22Rv1 (cell line): ENCODE measurements around the gene PAEP.

Experiments used
- ZFX ChIP-seq: fragments of 450-650 bp; IDR thresholded peaks from 2 replicates; pipeline ENCODE4 v1.6.1; 2017; ENCODE audit warnings: antibody characterized with exemption, borderline replicate concordance
- TF ChIP-seq, protein P1 (sequence below): fragments of 450-650 bp; IDR thresholded peaks from 2 replicates; pipeline ENCODE4 v1.5.1; 2017; ENCODE audit warnings: mild to moderate bottlenecking

DNA sequence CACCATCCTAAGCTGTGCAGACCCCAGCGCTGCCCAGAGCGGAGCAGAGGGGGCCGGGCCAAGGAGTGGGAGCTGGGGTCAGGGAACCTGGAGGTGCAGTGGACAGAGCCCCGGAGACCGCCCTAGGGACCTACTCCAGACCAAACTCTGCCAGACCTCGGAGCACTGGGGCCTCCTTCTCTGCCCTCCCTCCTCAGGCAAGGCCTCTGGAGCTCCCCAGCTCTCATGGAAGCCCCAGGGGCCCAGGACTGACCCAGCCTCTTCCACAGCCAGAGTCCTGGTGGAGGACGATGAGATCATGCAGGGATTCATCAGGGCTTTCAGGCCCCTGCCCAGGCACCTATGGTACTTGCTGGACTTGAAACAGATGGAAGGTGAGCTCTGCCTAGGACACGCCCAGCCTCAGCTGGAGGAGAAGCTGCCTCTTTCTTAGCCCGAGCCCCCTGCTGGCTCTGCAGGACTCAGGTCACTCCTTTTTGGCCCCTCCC, 3.6 kb downstream of the PAEP start:
- TF ChIP-seq, protein P1, sequence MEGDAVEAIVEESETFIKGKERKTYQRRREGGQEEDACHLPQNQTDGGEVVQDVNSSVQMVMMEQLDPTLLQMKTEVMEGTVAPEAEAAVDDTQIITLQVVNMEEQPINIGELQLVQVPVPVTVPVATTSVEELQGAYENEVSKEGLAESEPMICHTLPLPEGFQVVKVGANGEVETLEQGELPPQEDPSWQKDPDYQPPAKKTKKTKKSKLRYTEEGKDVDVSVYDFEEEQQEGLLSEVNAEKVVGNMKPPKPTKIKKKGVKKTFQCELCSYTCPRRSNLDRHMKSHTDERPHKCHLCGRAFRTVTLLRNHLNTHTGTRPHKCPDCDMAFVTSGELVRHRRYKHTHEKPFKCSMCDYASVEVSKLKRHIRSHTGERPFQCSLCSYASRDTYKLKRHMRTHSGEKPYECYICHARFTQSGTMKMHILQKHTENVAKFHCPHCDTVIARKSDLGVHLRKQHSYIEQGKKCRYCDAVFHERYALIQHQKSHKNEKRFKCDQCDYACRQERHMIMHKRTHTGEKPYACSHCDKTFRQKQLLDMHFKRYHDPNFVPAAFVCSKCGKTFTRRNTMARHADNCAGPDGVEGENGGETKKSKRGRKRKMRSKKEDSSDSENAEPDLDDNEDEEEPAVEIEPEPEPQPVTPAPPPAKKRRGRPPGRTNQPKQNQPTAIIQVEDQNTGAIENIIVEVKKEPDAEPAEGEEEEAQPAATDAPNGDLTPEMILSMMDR: no peak
- no peak for TF ChIP-seq ZFX
